ENCODE measurements around the gene WTAP. TPM values are rescaled to one million over a fixed set of nuclear protein-coding genes. Genes with fewer than 3 reads are reported as not detected.

WTAP gene
- total RNA-seq, 1 donor from 2014 or later = 126 TPM

DNA sequence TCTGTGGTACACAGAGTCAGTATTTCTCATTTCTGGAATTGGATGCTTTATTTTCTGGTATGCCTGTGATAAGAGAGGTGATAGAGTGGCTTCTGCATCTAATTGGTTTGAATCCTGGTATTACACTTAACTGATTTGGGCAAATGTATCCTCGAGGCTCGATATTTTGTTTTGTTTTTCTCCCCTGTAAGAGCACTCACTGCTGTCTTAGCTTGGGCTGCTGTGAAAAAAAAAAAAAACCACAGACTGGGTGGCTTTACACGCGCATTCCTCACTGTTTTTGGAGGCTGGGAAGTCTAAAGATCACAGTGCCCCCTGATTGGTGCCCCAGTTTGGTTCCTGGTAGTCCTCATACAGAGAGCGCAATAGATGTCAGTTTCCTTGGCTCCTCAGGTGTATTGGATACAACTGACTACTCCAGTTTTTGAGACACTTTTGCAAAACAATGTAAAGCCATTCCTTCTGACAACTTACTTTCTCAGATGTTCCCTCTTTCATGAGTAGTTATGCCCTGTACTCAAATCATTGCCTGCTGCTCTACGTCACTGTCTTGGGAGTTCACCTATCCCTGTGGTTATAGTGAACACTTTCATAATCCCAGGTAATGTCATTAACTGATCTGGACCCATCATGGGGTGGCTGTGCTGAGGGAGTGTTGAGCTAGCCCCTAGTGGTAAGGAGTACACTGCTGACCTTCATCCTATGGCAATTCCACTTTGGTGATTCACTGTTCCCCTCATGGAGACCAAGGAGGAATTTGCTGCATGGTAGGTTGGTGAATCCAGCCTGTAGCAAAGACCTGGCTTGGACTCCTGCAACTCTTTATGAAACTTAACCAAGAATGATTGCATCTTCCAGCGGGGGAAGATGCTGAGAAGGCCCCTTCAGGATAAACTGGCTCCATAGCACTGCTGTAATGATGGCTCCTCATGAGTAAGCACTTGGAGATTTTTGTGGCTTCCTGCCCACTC is 31.0 kb downstream of the WTAP start:
- Mint-ChIP-seq H3K4me1 (peaks cover 25% of the 10 kb centered on the region), H3K27ac (ENCODE audit: unreplicated experiment) (no peak overlapping the region), H3K27me3 (ENCODE audit: low read depth) (peaks cover 6% of the 10 kb centered on the region), H3K4me3 (peak overlapping the region; percentile 35), H3K36me3 (ENCODE audit: low read depth) (peaks cover 33% of the 10 kb centered on the region), H3K9me3 (no peaks in the 10 kb centered on the region)
- DNase-seq (ENCODE audit: low read depth, low spot score) = no peak
- TF ChIP-seq, protein P1, sequence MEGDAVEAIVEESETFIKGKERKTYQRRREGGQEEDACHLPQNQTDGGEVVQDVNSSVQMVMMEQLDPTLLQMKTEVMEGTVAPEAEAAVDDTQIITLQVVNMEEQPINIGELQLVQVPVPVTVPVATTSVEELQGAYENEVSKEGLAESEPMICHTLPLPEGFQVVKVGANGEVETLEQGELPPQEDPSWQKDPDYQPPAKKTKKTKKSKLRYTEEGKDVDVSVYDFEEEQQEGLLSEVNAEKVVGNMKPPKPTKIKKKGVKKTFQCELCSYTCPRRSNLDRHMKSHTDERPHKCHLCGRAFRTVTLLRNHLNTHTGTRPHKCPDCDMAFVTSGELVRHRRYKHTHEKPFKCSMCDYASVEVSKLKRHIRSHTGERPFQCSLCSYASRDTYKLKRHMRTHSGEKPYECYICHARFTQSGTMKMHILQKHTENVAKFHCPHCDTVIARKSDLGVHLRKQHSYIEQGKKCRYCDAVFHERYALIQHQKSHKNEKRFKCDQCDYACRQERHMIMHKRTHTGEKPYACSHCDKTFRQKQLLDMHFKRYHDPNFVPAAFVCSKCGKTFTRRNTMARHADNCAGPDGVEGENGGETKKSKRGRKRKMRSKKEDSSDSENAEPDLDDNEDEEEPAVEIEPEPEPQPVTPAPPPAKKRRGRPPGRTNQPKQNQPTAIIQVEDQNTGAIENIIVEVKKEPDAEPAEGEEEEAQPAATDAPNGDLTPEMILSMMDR (conservative IDR thresholded peaks at IDR 0.05) = no peak

DNA sequence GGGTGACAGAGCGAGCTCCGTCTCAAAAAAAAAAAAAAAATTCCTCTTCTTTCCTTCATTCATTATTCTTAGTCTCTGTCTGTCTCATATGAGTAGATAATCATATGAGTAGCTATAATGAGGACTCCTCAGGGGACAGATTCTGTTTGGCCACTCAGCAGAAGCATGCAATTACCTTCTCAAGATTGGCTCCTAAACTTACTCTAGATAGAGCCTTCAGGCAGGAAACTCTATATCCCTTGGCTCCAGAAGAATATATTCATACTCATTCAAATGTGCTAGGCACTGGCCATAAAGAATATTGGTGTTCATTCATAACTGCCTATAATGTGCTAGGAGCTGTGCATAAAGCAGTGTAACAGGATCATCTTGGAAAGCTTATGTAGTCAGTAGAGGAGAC is 32.3 kb downstream of the WTAP start:
- Mint-ChIP-seq H3K4me3 (peak overlapping the region; percentile 71), H3K36me3 (ENCODE audit: low read depth) (peaks cover 35% of the 10 kb centered on the region), H3K9me3 (no peaks in the 10 kb centered on the region), H3K4me1 (peaks cover 30% of the 10 kb centered on the region), H3K27ac (ENCODE audit: unreplicated experiment) (no peak overlapping the region), H3K27me3 (ENCODE audit: low read depth) (peaks cover 6% of the 10 kb centered on the region)
- TF ChIP-seq, protein P1 (conservative IDR thresholded peaks at IDR 0.05) = no peak
- DNase-seq (ENCODE audit: low read depth, low spot score) = no peak

DNA sequence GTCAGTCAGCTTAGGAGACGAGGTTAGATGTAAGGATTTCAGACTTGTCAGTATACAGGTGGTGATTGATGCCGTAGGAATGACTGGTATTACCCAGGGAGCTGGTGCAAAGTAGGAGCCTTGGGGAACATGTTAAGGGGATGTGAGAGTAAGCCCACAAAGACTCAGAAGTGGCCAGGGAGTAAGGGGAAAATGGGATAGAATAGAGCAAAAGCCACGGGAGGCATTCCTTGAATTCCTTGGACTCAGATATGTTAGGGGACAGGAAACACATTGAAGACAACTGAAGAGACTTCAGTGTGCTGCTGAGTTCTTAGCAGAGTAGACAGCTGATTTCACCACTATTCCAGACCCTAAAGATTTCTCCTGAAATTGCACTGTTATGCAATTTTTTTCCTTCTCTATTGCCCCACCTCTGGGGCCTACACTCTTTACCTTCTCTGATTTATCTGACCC is 33.3 kb downstream of the WTAP start:
- peaks cover 34% of the 10 kb centered on the region for H3K36me3 Mint-ChIP-seq (ENCODE audit: low read depth)
- no peak for DNase-seq (ENCODE audit: low read depth, low spot score)
- H3K4me1 Mint-ChIP-seq = peaks cover 36% of the 10 kb centered on the region

DNA sequence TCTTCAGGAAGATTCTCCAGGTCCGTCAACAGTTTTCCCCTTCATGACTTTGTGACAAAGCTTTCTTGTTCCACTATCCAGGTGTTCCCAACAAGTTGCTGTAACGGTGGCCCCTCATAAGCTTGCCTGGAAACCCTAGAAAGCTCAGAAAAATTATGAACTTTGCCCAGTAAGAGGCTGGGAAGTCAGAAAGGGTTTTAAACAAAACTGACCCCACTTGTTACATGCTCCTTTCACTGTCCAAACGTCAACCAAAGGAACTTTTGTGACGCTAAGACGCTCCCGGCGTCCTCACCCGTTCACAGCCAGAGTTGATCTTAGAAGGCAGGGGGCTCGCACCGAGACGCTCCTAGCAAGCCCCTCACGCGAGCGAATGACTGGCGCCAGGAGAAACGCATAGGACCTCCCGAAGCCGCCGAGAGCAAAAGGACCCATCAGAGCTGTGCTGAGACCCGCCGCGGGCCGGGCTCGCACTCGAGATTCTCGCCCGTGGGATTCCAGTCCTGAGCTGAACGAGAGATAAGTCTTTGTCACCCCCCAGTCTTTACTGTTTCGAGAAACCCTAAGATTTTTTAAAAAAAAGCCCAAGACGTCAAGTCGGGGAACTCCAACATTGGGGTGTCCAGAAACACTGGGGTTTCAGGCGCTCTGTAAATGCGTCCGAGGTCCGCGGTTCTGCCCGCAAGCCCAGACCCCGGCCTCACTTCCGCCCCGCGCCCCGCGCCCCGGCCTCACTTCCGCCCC is 34.0 kb downstream of the WTAP start:
- TF ChIP-seq, protein P1 (conservative IDR thresholded peaks at IDR 0.05) = no peak
- peak; percentile 38 for DNase-seq (ENCODE audit: low read depth, low spot score)
- Mint-ChIP-seq H3K4me1 (peaks cover 42% of the 10 kb centered on the region), H3K27ac (ENCODE audit: unreplicated experiment) (peak overlapping the region; percentile 99), H3K9me3 (no peaks in the 10 kb centered on the region), H3K4me3 (peak overlapping the region; percentile 95), H3K27me3 (ENCODE audit: low read depth) (peaks cover 6% of the 10 kb centered on the region), H3K36me3 (ENCODE audit: low read depth) (peaks cover 32% of the 10 kb centered on the region)

More for the DNA sequence above, 33.3 kb downstream of the WTAP start:
- no peaks in the 10 kb centered on the region for H3K9me3 Mint-ChIP-seq
- peak overlapping the region; percentile 99 for H3K27ac Mint-ChIP-seq (ENCODE audit: unreplicated experiment)
- TF ChIP-seq, protein P1 (conservative IDR thresholded peaks at IDR 0.05) = no peak
- H3K27me3 Mint-ChIP-seq (ENCODE audit: low read depth) = peaks cover 6% of the 10 kb centered on the region
- peak overlapping the region; percentile 95 for H3K4me3 Mint-ChIP-seq

DNA sequence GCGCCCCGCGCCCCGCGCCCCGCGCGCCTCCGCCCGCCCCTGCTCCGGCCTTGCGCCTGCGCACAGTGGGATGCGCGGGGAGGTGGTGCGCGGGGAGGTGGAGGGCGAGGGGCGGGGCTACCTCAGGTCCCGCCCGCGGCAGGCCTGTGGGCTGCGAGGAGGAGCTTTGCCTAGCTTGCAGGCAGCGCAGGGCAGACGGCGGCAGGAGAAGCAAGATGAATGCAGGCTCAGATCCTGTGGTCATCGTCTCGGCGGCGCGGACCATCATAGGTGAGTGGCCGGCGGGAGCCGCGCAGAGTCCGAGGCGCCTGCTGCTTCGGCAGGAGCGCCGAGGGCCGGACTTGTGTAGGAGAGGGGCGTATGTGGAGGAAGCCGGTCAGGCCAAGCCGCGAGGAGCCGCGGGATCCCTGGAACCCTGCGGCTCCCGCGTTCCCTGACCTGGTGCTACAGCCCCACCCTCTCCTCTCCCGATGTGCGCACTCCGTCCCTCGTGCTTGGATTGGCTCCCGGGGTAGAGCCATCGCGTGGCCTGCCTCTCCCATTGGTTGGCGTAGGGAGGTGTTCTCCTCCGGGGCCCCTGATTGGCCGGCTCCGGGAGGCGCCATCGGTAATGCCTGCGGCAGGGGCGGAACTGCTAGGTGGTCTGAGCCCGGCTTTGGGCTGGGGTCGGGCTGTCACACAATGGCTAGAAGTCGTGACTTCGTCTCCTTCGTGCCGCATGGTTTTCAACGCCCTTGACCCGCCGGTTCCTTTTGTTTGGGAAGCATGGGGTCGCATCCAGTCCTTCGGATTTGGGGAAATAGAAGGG is 34.8 kb downstream of the WTAP start, which contains the start of gene ACAT2:
Gene ACAT2, plus strand, starts transcription at position 173 of the 808 bp plus-strand sequence. Its CDS starts 43 bp downstream, at position 216.
- TF ChIP-seq, protein P1 (conservative IDR thresholded peaks at IDR 0.05) = no peak
- peak within 1 kb of the TSS; percentile 99 for H3K27ac Mint-ChIP-seq (ENCODE audit: unreplicated experiment)
- H3K27me3 Mint-ChIP-seq (ENCODE audit: low read depth) = peaks cover 6% of the 10 kb centered on the region
- peaks cover 50% of the 10 kb centered on the region for H3K4me1 Mint-ChIP-seq
- peak; percentile 88 for DNase-seq (ENCODE audit: low read depth, low spot score)
- no peaks in the 10 kb centered on the region for H3K9me3 Mint-ChIP-seq
- peaks cover 39% of the 10 kb centered on the region for H3K36me3 Mint-ChIP-seq (ENCODE audit: low read depth)
- H3K4me3 Mint-ChIP-seq = peak within 1 kb of the TSS; percentile 95

Data from neural crest cell (in vitro differentiated cells).